HuH-7.5 (cell line): ENCODE data around the gene SLC11A2.
"Not testable (repeated sequence)": the region's sequence is repeated elsewhere in the genome, so short reads cannot be mapped to it uniquely, and the experiment has no call there.

Source experiments
- DNase-seq: peaks from one replicate; pipeline ENCODE4 v3.0.0; 2011; ENCODE audit warnings: low spot score

SLC11A2 gene

GRCh38 chr12:51025338-51025835 is 797 bp downstream of the SLC11A2 start:
- DNase-seq, result no peak

GRCh38 chr12:51023625-51024382 is 2.4 kb downstream of the SLC11A2 start:
- no peak for DNase-seq

- no peak for DNase-seq
Measured at GRCh38 chr12:51021694-51022093, 4.5 kb downstream of the SLC11A2 start.

GRCh38 chr12:51020448-51021182 is 5.6 kb downstream of the SLC11A2 start:
- no peak for DNase-seq

- no peak for DNase-seq
Measured at GRCh38 chr12:51019927-51020326, 6.3 kb downstream of the SLC11A2 start.

- no peak for DNase-seq
Measured at GRCh38 chr12:51018956-51019355, 7.2 kb downstream of the SLC11A2 start.

GRCh38 chr12:51017452-51017851 is 8.7 kb downstream of the SLC11A2 start:
- DNase-seq, result no peak

GRCh38 chr12:51014467-51014866 is 11.7 kb downstream of the SLC11A2 start:
- not testable (repeated sequence) for DNase-seq

- DNase-seq, result no peak
Measured at GRCh38 chr12:51013441-51013840, 12.7 kb downstream of the SLC11A2 start.

- DNase-seq, result no peak
Measured at GRCh38 chr12:51012570-51013236, 13.5 kb downstream of the SLC11A2 start.

GRCh38 chr12:51011955-51012354 is 14.2 kb downstream of the SLC11A2 start:
- no peak for DNase-seq

GRCh38 chr12:51009056-51009440 is 17.1 kb downstream of the SLC11A2 start:
- DNase-seq, result no peak

GRCh38 chr12:51008329-51009055 is 17.7 kb downstream of the SLC11A2 start:
- no peak for DNase-seq

GRCh38 chr12:51005671-51006070 is 20.5 kb downstream of the SLC11A2 start:
- DNase-seq, result no peak

GRCh38 chr12:51005030-51005429 is 21.2 kb downstream of the SLC11A2 start:
- DNase-seq, result no peak

- DNase-seq, result no peak
Measured at GRCh38 chr12:51004504-51004903, 21.7 kb downstream of the SLC11A2 start.

GRCh38 chr12:51001799-51002198 is 24.4 kb downstream of the SLC11A2 start:
- DNase-seq, result no peak

GRCh38 chr12:51000245-51000644 is 25.9 kb downstream of the SLC11A2 start:
- no peak for DNase-seq

GRCh38 chr12:50999093-50999492 is 27.1 kb downstream of the SLC11A2 start:
- no peak for DNase-seq

GRCh38 chr12:50992819-50993218 is 33.4 kb downstream of the SLC11A2 start:
- no peak for DNase-seq

GRCh38 chr12:50991291-50991690 is 34.9 kb downstream of the SLC11A2 start:
- DNase-seq, result no peak

- DNase-seq, result no peak
Measured at GRCh38 chr12:50990791-50991190, 35.4 kb downstream of the SLC11A2 start.
